ENCODE data around the gene MCTP2.

DNA sequence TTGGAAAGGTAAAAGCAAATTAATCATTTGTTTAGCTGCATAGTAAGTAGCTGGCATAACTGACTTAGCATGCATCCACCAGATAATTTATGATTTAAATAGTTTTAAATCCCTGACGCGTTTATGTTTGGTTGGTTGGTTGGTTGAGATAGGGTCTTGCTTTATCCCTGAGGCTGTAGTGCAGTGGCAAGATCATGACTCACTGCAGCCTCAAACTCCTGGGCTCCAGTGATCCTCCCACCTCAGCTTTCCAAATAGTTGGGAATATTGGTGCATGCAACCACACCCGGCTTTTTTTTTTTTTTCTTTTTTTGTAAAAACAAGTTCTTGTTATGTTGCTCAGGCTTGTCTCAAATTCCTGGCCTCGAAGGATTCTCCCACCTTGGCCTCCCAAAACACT, 263.4 kb downstream of the MCTP2 start:
- TF ChIP-seq SP1 (CRISPR knock-in tag; IDR thresholded peaks at IDR 0.05) (no peak), ZFX (CRISPR knock-in tag; IDR thresholded peaks at IDR 0.05) (no peak), POLR2A (conservative IDR thresholded peaks at IDR 0.05) (no peak), SIN3A (IDR thresholded peaks at IDR 0.05; ENCODE audit: borderline replicate concordance in 2 of 2, control insufficient read depth in 1 of 2, low read depth in 2 of 2, low read length in 2 of 2) (no peak), MAFG (tag; conservative IDR thresholded peaks at IDR 0.05) (no peak), MTA1 (IDR thresholded peaks at IDR 0.05; ENCODE audit: borderline replicate concordance) (no peak), FOXP1 (CRISPR knock-in tag; IDR thresholded peaks at IDR 0.05) (no peak), MCM2 (IDR thresholded peaks at IDR 0.05; ENCODE audit: low read depth) (no peak), FOSL1 (tag; conservative IDR thresholded peaks at IDR 0.05) (no peak), RAD21 (CRISPR knock-in tag; conservative IDR thresholded peaks at IDR 0.05 in 1 of 2, IDR thresholded peaks at IDR 0.05 in 1 of 2) (no peak), FOXK2 (conservative IDR thresholded peaks at IDR 0.05 in 1 of 2, IDR thresholded peaks at IDR 0.05 in 1 of 2; ENCODE audit: low read depth in 2 of 2) (no peak), STAG1 (CRISPR knock-in tag; IDR thresholded peaks at IDR 0.05; ENCODE audit: borderline replicate concordance) (no peak)

Data from K562 (cell line).